Endothelial cell of umbilical vein (primary cell): ENCODE results near the gene RPL7L1. TPM values are rescaled to one million over a fixed set of nuclear protein-coding genes. Genes with fewer than 3 reads are reported as not detected.

Experiments
- BruUV-seq: library from RNA; stranded (reverse); fragments of 400-500 nt; replicated peaks from 2 replicates; lab custom pipeline; 2021; lab: Mats Ljungman, UMichigan
- CTCF ChIA-PET: fragments of 300-600, 350-600 bp; sonication (Branson Sonifier 250); formaldehyde crosslinking; loops from one replicate; lab custom pipeline; 2021; ENCODE audit warnings: antibody characterized with exemption, inconsistent platforms; lab: Charles Lee
- POLR2A ChIA-PET: fragments of 300-600, 350-600 bp; sonication (Branson Sonifier 250); formaldehyde crosslinking; loops from one replicate; lab custom pipeline; 2021; ENCODE audit warnings: antibody characterized with exemption, inconsistent platforms; lab: Charles Lee
- DNase-seq: peaks from one replicate; pipeline ENCODE4 v3.0.0-alpha.2; 2011; ENCODE audit warnings: low read depth, low spot score
- FAIRE-seq: peaks from 2 replicates; lab custom pipeline; 2011; peaks lifted over from hg19 to GRCh38; lab: Jason Lieb, UNC
- H2AFZ ChIP-seq: 2 replicates; pipeline ENCODE4 v1.6.0; 2012; ENCODE audit warnings: low read depth, low read length, control low read depth, inconsistent platforms
- H3K27ac ChIP-seq: 2 replicates; pipeline ENCODE4 v1.5.1; 2011; ENCODE audit warnings: low read depth, mild to moderate bottlenecking, control low read depth, low read length, moderate library complexity; ENCODE audit not compliant: insufficient read depth
- H3K27me3 ChIP-seq, 2 experiments: 2 replicates each; pipeline versions ENCODE4 v1.6.0 to v1.6.1; 2011; ENCODE audit warnings: low read length in 2 of 2, mixed read lengths in 1 of 2; ENCODE audit not compliant: control insufficient read depth in 2 of 2, insufficient read depth in 2 of 2
- H3K36me3 ChIP-seq, 2 experiments: 2 replicates in 1 of 2; 3 replicates in 1 of 2; pipeline ENCODE4 v1.5.1; 2011; ENCODE audit warnings: low read length in 2 of 2, mild to moderate bottlenecking in 1 of 2, moderate library complexity in 1 of 2; ENCODE audit not compliant: control insufficient read depth in 2 of 2, insufficient read depth in 2 of 2; ENCODE audit errors: extremely low read depth in 1 of 2
- H3K4me1 ChIP-seq: 3 replicates; pipeline ENCODE4 v1.5.1; 2011; ENCODE audit warnings: mild to moderate bottlenecking, low read length; ENCODE audit not compliant: control insufficient read depth, insufficient read depth; ENCODE audit errors: extremely low read depth
- H3K4me2 ChIP-seq: 2 replicates; pipeline ENCODE4 v1.6.1; 2011; ENCODE audit warnings: low read length, control low read depth, mixed read lengths; ENCODE audit not compliant: insufficient read depth
- H3K4me3 ChIP-seq, 3 experiments: fragments of 200-600 bp in 1 of 3; sonication (generic), shearing (Covaris generic) in 1 of 3; replicated peaks in 1 of 3; 2 replicates each; pipeline ENCODE4 v1.5.1; 2011 to 2016; ENCODE audit warnings: control low read depth in 3 of 3, low read length in 3 of 3, mild to moderate bottlenecking in 2 of 3, inconsistent platforms in 1 of 3, low read depth in 1 of 3, moderate library complexity in 1 of 3; ENCODE audit not compliant: insufficient read depth in 1 of 3
- H3K79me2 ChIP-seq: 2 replicates; pipeline ENCODE4 v1.6.0; 2012; ENCODE audit warnings: low read length, inconsistent platforms; ENCODE audit not compliant: control insufficient read depth, insufficient read depth
- H3K9ac ChIP-seq: replicated peaks from 2 replicates; pipeline ENCODE3; 2011; ENCODE audit warnings: low read length, control low read depth; ENCODE audit not compliant: insufficient read depth; ENCODE audit errors: extremely low read depth
- H3K9me1 ChIP-seq: replicated peaks from 3 replicates; pipeline ENCODE4 v1.6.0; 2011; ENCODE audit warnings: mild to moderate bottlenecking, low read length; ENCODE audit not compliant: control insufficient read depth, insufficient read depth; ENCODE audit errors: extremely low read depth
- H3K9me3 ChIP-seq: replicated peaks from 2 replicates; pipeline ENCODE4 v1.5.1; 2012; ENCODE audit warnings: low read length, inconsistent platforms; ENCODE audit not compliant: control insufficient read depth, insufficient read depth
- H4K20me1 ChIP-seq: replicated peaks from 2 replicates; pipeline ENCODE3; 2011; ENCODE audit warnings: mild to moderate bottlenecking, low read length; ENCODE audit not compliant: control insufficient read depth, insufficient read depth; ENCODE audit errors: extremely low read depth
- CTCF ChIP-seq, 2 donors: IDR thresholded peaks; 1 replicate in 1 of 2; 2 replicates in 1 of 2; pipeline ENCODE4 v1.5.1; 2011; ENCODE audit warnings: low read length in 2 of 2, mild to moderate bottlenecking in 2 of 2, moderate library complexity in 2 of 2, control low read depth in 1 of 2, inconsistent platforms in 1 of 2, low read depth in 1 of 2; ENCODE audit not compliant: insufficient read depth in 1 of 2; ENCODE audit errors: extremely low read depth in 1 of 2
- EZH2 ChIP-seq: IDR thresholded peaks from 2 replicates; pipeline ENCODE4 v1.6.1; 2012; ENCODE audit warnings: borderline replicate concordance, low read depth, mild to moderate bottlenecking, moderate library complexity, low read length, inconsistent platforms; ENCODE audit not compliant: severe bottlenecking
- FOS ChIP-seq: IDR thresholded peaks from 2 replicates; pipeline ENCODE4 v1.6.1; 2011; ENCODE audit warnings: mild to moderate bottlenecking, low read length, moderate library complexity, borderline replicate concordance; ENCODE audit not compliant: insufficient read depth
- GATA2 ChIP-seq: IDR thresholded peaks from 2 replicates; pipeline ENCODE4 v1.7.0; 2011; ENCODE audit warnings: low read depth, mild to moderate bottlenecking, moderate library complexity, mixed read lengths, low read length; ENCODE audit not compliant: insufficient read length, insufficient read depth
- JUN ChIP-seq: IDR thresholded peaks from 2 replicates; pipeline ENCODE4 v1.6.1; 2011; ENCODE audit warnings: borderline replicate concordance, low read depth; ENCODE audit not compliant: insufficient read length, insufficient read depth
- MAX ChIP-seq: IDR thresholded peaks from 2 replicates; pipeline ENCODE4 v1.6.1; 2011; ENCODE audit not compliant: insufficient read depth, insufficient read length
- MYC ChIP-seq: IDR thresholded peaks from one replicate; pipeline ENCODE4 v1.6.1; 2011; ENCODE audit warnings: mild to moderate bottlenecking, low read depth, low read length
- POLR2A ChIP-seq: IDR thresholded peaks from 2 replicates; pipeline ENCODE4 v1.6.1; 2012; ENCODE audit warnings: low read depth, mild to moderate bottlenecking, control low read depth, low read length
- POLR2AphosphoS5 ChIP-seq: IDR thresholded peaks from 2 replicates; pipeline ENCODE4 v1.6.1; 2012; ENCODE audit warnings: low read depth, mild to moderate bottlenecking, control low read depth, low read length, moderate library complexity; ENCODE audit not compliant: insufficient read depth
- dilution Hi-C: fragments of 300-500 bp; cut with MboI; formaldehyde crosslinking; loops from one replicate; pipeline ENCODE4 v1.15.0; 2019; ENCODE audit warnings: low sequenced_read_pairs; ENCODE audit not compliant: extremely low pct_ligation_motif_present
- intact Hi-C: fragments of 100-400 bp; cut with micrococcal nuclease; formaldehyde crosslinking; loops from one replicate; pipeline ENCODE4 v1.10.0; 2022
- polyA plus RNA-seq, 4 experiments: library from polyadenylated mRNA; depleted of rRNA in 3 of 4; stranded (reverse) in 3 of 4; unstranded in 1 of 4; fragments of >200 nt; gene quantifications; 2 replicates each; pipeline versions ENCODE4 v1.2.1 to v1.2.3, GENCODE V29; 2011 to 2012; ENCODE audit warnings: missing spikeins in 1 of 4
- total RNA-seq: library from RNA; stranded (reverse); gene quantifications from 2 replicates; pipeline ENCODE4 v1.2.3, GENCODE V29; 2021

The RPL7L1 gene
- total and polyA plus RNA-seq, 2 donors (not counting 3 experiments of a cell fraction or from before 2014, with no cell fraction given), result 36.9 to 103 TPM

GRCh38 chr6:42904467-42904866 lies 25.1 kb downstream of the RPL7L1 start:
- no peak for TF ChIP-seq FOS
- TF ChIP-seq EZH2, result no peak
- TF ChIP-seq MYC, result no peak
- no peak for TF ChIP-seq GATA2
- TF ChIP-seq POLR2A, result no peak
- no peak for TF ChIP-seq MAX
- TF ChIP-seq CTCF (IDR thresholded peaks at IDR 0.05; ENCODE audit: extremely low read depth in 1 of 2, insufficient read depth in 1 of 2, low read depth in 1 of 2, low read length in 2 of 2), result no peak
- no peak for TF ChIP-seq POLR2AphosphoS5
- no peak for TF ChIP-seq JUN
- peaks cover 2% of the 10 kb centered on the region in 2 experiments for H3K27me3 ChIP-seq
- no peak overlapping the region for H3K9ac ChIP-seq
- H3K4me3 ChIP-seq, result no peak overlapping the region
- H3K36me3 ChIP-seq, result no peaks in the 10 kb centered on the region
- H3K9me3 ChIP-seq, result no peaks in the 10 kb centered on the region
- DNase-seq (no peak), FAIRE-seq (no peak)
- no peak overlapping the region for H3K27ac ChIP-seq
- no peaks in the 10 kb centered on the region for H3K9me1 ChIP-seq
- ChIA-PET POLR2A (no interaction called here), CTCF (interaction anchor here (1.6 kb wide), 1 partner anchor 239 kb away, joined by 9 read pairs; no protein-coding TSS in a partner anchor)
- intact Hi-C loops (loop anchor here (5.0 to 10.0 kb wide), 3 partner anchors 78 to 600 kb away; partner anchors contain the start of gene PPP2R5D), dilution Hi-C loops (no loop called here)
- no TSS peak for BruUV-seq
- H3K79me2 ChIP-seq, result no peaks in the 10 kb centered on the region
- no peak overlapping the region for H2AFZ ChIP-seq
- H3K4me2 ChIP-seq, result no peak overlapping the region
- H3K4me1 ChIP-seq, result peaks cover 6% of the 10 kb centered on the region
- H4K20me1 ChIP-seq, result no peaks in the 10 kb centered on the region
